GM19395 (cell line): ENCODE results near the gene NPAS2.

Experiments used
- ATAC-seq: cut with Tn5 transposase; IDR thresholded peaks from one replicate; pipeline ENCODE4 v1.9.1; 2021; ENCODE audit warnings: mild to moderate bottlenecking, moderate library complexity; ENCODE audit not compliant: unreplicated experiment

Gene NPAS2

GRCh38 chr2:100819370-100820272, at the start of gene NPAS2:
Gene NPAS2 (plus strand): TSS chr2:100820139. CDS start chr2:100904755, 84,616 bp downstream.
- ATAC-seq, result no peak

GRCh38 chr2:100771125-100771524, 48.8 kb upstream of the NPAS2 start:
- no peak for ATAC-seq

- no peak for ATAC-seq
These were observed 46.4 kb upstream of the NPAS2 start for GRCh38 chr2:100773538-100773937.

- ATAC-seq, result no peak
These were observed 43.5 kb upstream of the NPAS2 start for GRCh38 chr2:100776445-100776844.

- ATAC-seq, result no peak
These were observed 41.1 kb upstream of the NPAS2 start for GRCh38 chr2:100778637-100779450.

- no peak for ATAC-seq
These were observed 40.1 kb upstream of the NPAS2 start for GRCh38 chr2:100779908-100780202.

- no peak for ATAC-seq
These were observed 39.5 kb upstream of the NPAS2 start for GRCh38 chr2:100780203-100781008.

GRCh38 chr2:100781009-100781325, 39.0 kb upstream of the NPAS2 start:
- ATAC-seq, result no peak

- no peak for ATAC-seq
These were observed 38.2 kb upstream of the NPAS2 start for GRCh38 chr2:100781523-100782379.

GRCh38 chr2:100782380-100782878, 37.5 kb upstream of the NPAS2 start:
- ATAC-seq, result no peak

- no peak for ATAC-seq
These were observed 36.0 kb upstream of the NPAS2 start for GRCh38 chr2:100783987-100784386.

- ATAC-seq, result no peak
These were observed 35.3 kb upstream of the NPAS2 start for GRCh38 chr2:100784681-100785080.

GRCh38 chr2:100785626-100786296, 34.2 kb upstream of the NPAS2 start:
- ATAC-seq, result no peak

- no peak for ATAC-seq
These were observed 33.7 kb upstream of the NPAS2 start for GRCh38 chr2:100786297-100786658.

- ATAC-seq, result no peak
These were observed 33.0 kb upstream of the NPAS2 start for GRCh38 chr2:100786985-100787384.

GRCh38 chr2:100789361-100789760, 30.6 kb upstream of the NPAS2 start:
- ATAC-seq, result no peak

GRCh38 chr2:100791294-100791935, 28.5 kb upstream of the NPAS2 start:
- no peak for ATAC-seq

- no peak for ATAC-seq
These were observed 28.0 kb upstream of the NPAS2 start for GRCh38 chr2:100791936-100792308.

- ATAC-seq, result no peak
These were observed 26.7 kb upstream of the NPAS2 start for GRCh38 chr2:100793220-100793619.
